Caco-2 (cell line): ENCODE measurements around the gene SFXN1. TPM values are rescaled to one million over a fixed set of nuclear protein-coding genes. Genes with fewer than 3 reads are reported as not detected.
"Not testable (repeated sequence)": the region's sequence is repeated elsewhere in the genome, so short reads cannot be mapped to it uniquely, and the experiment has no call there.

Source experiments
- BruUV-seq: library from RNA; stranded (reverse); fragments of 400-500 nt; replicated peaks from 2 replicates; lab custom pipeline; 2021; lab: Mats Ljungman, UMichigan
- CTCF ChIA-PET: fragments of 300-600 bp; sonication (Branson Sonifier 250); formaldehyde crosslinking; loops from one replicate; lab custom pipeline; 2022; ENCODE audit warnings: antibody characterized with exemption; lab: Charles Lee
- POLR2A ChIA-PET: fragments of 300-600 bp; sonication (Branson Sonifier 250); formaldehyde crosslinking; loops from one replicate; lab custom pipeline; 2022; ENCODE audit warnings: antibody characterized with exemption; lab: Charles Lee
- DNase-seq, 2 experiments: peaks; one replicate each; pipeline versions ENCODE4 v3.0.0 to v3.0.0-alpha.2; 2020 to 2022
- H3K27me3 ChIP-seq: replicated peaks from 2 replicates; pipeline ENCODE4 v1.6.0; 2011; ENCODE audit warnings: low read length; ENCODE audit not compliant: control insufficient read depth, insufficient read depth
- H3K36me3 ChIP-seq: 2 replicates; pipeline ENCODE4 v1.5.1; 2011; ENCODE audit warnings: low read length; ENCODE audit not compliant: control insufficient read depth, insufficient read depth
- H3K4me1 ChIP-seq: fragments of 250-450 bp; sonication (Bioruptor Pico); 2 replicates; pipeline ENCODE4 v1.5.1; 2020; ENCODE audit warnings: mild to moderate bottlenecking
- H3K4me3 ChIP-seq: 2 replicates; pipeline ENCODE4 v1.5.1; 2011; ENCODE audit warnings: low read depth, mild to moderate bottlenecking, control low read depth, low read length
- H3K9me3 ChIP-seq: fragments of 250-450 bp; sonication (Bioruptor Pico); 2 replicates; pipeline ENCODE4 v1.5.1; 2020; ENCODE audit warnings: mild to moderate bottlenecking, moderate library complexity
- H3K27ac Mint-ChIP-seq: one replicate; pipeline ENCODE4 v1.8.0; 2022; ENCODE audit warnings: mixed read lengths; ENCODE audit not compliant: unreplicated experiment
- H3K27me3 Mint-ChIP-seq: one replicate; pipeline ENCODE4 v1.8.0; 2022; ENCODE audit warnings: mixed read lengths; ENCODE audit not compliant: insufficient read depth, unreplicated experiment
- H3K36me3 Mint-ChIP-seq: one replicate; pipeline ENCODE4 v1.8.0; 2022; ENCODE audit warnings: mild to moderate bottlenecking, mixed read lengths; ENCODE audit not compliant: insufficient read depth, unreplicated experiment
- H3K4me1 Mint-ChIP-seq: one replicate; pipeline ENCODE4 v1.8.0; 2022; ENCODE audit warnings: low read depth, mixed read lengths; ENCODE audit not compliant: unreplicated experiment
- H3K4me3 Mint-ChIP-seq: one replicate; pipeline ENCODE4 v1.8.0; 2022; ENCODE audit warnings: mild to moderate bottlenecking, moderate library complexity, mixed read lengths; ENCODE audit not compliant: unreplicated experiment
- H3K9me3 Mint-ChIP-seq: one replicate; pipeline ENCODE4 v1.8.0; 2022; ENCODE audit warnings: mixed read lengths; ENCODE audit not compliant: unreplicated experiment
- CTCF ChIP-seq, 2 experiments: fragments of 200-600 bp in 1 of 2; IDR thresholded peaks; 1 replicate in 1 of 2; 2 replicates in 1 of 2; pipeline versions ENCODE4 v1.5.1 to v1.8.0; 2011 to 2022; ENCODE audit warnings: antibody characterized with exemption in 1 of 2, control low read depth in 1 of 2, inconsistent platforms in 1 of 2, low read depth in 1 of 2, low read length in 1 of 2, mild to moderate bottlenecking in 1 of 2, moderate library complexity in 1 of 2; ENCODE audit not compliant: insufficient read depth in 1 of 2, severe bottlenecking in 1 of 2, unreplicated experiment in 1 of 2
- intact Hi-C: fragments of 100-400 bp; cut with micrococcal nuclease; formaldehyde crosslinking; loops from one replicate; pipeline ENCODE4 v1.10.0; 2022; ENCODE audit not compliant: unreplicated experiment
- total RNA-seq: library from RNA; stranded (reverse); gene quantifications from 2 replicates; pipeline ENCODE4 v1.2.3, GENCODE V29; 2022

Gene SFXN1
- total RNA-seq, 1 experiment from 2014 or later, result 104 TPM

GRCh38 chr5:175534070-175534932 is 55.9 kb downstream of the SFXN1 start:
- H3K36me3 Mint-ChIP-seq, result no peaks in the 10 kb centered on the region
- Histone ChIP-seq H3K4me1 (no peaks in the 10 kb centered on the region), H3K9me3 (no peaks in the 10 kb centered on the region), H3K36me3 (no peaks in the 10 kb centered on the region), H3K27me3 (no peaks in the 10 kb centered on the region), H3K4me3 (no peak overlapping the region)
- intact Hi-C loops, result loop anchor here (1.0 to 2.0 kb wide), 3 partner anchors 34 to 184 kb away; no protein-coding TSS in a partner anchor
- ChIA-PET CTCF (interaction anchor here (0.6 to 2.1 kb wide), 23 partner anchors 8 to 337 kb away, joined by 3 to 63 read pairs (median 4); partner anchors contain the start of gene CPLX2), POLR2A (interaction anchor here (0.6 kb wide), 1 partner anchor 168 kb away, joined by 4 read pairs; no protein-coding TSS in a partner anchor)
- H3K9me3 Mint-ChIP-seq, result no peaks in the 10 kb centered on the region
- H3K27me3 Mint-ChIP-seq, result no peaks in the 10 kb centered on the region
- no TSS peak for BruUV-seq
- no peak overlapping the region for H3K4me3 Mint-ChIP-seq
- DNase-seq, result peak; percentile 75 to 88
- H3K27ac Mint-ChIP-seq, result no peak overlapping the region
- peak; percentile 99 to 100 for TF ChIP-seq CTCF (IDR thresholded peaks at IDR 0.05; ENCODE audit: insufficient read depth in 1 of 2, low read depth in 1 of 2, low read length in 1 of 2, severe bottlenecking in 1 of 2, unreplicated experiment in 1 of 2)
- no peaks in the 10 kb centered on the region for H3K4me1 Mint-ChIP-seq

GRCh38 chr5:175535331-175535730 is 57.0 kb downstream of the SFXN1 start:
- H3K9me3 ChIP-seq, H3K27ac Mint-ChIP-seq, H3K27me3 Mint-ChIP-seq, H3K9me3 Mint-ChIP-seq, BruUV-seq, H3K4me3 ChIP-seq, POLR2A ChIA-PET, H3K27me3 ChIP-seq, H3K36me3 ChIP-seq, H3K4me1 ChIP-seq, H3K36me3 Mint-ChIP-seq, H3K4me1 Mint-ChIP-seq, H3K4me3 Mint-ChIP-seq, DNase-seq: not testable (repeated sequence)
- CTCF ChIA-PET, result interaction anchor here (1.4 to 2.1 kb wide), 2 partner anchors 183 kb away, joined by 5 to 63 read pairs; no protein-coding TSS in a partner anchor
- intact Hi-C loops, result loop anchor here (2.0 kb wide), 1 partner anchor 183 kb away; no protein-coding TSS in a partner anchor

GRCh38 chr5:175535796-175536195 is 57.4 kb downstream of the SFXN1 start:
- H3K4me3 ChIP-seq, result no peak overlapping the region
- Mint-ChIP-seq H3K9me3 (no peaks in the 10 kb centered on the region), H3K27ac (no peak overlapping the region), H3K4me3 (no peak overlapping the region), H3K36me3 (no peaks in the 10 kb centered on the region), H3K27me3 (no peaks in the 10 kb centered on the region), H3K4me1 (no peaks in the 10 kb centered on the region)
- H3K36me3 ChIP-seq, result no peaks in the 10 kb centered on the region
- H3K9me3 ChIP-seq, result no peaks in the 10 kb centered on the region
- H3K27me3 ChIP-seq, result no peaks in the 10 kb centered on the region
- intact Hi-C loops, result loop anchor here (2.0 kb wide), 1 partner anchor 183 kb away; no protein-coding TSS in a partner anchor
- ChIA-PET POLR2A (no interaction called here), CTCF (interaction anchor here (1.4 kb wide), 1 partner anchor 183 kb away, joined by 5 read pairs; no protein-coding TSS in a partner anchor)
- H3K4me1 ChIP-seq, result no peaks in the 10 kb centered on the region
- no peak for DNase-seq
- TF ChIP-seq CTCF (IDR thresholded peaks at IDR 0.05; ENCODE audit: insufficient read depth in 1 of 2, low read depth in 1 of 2, low read length in 1 of 2, severe bottlenecking in 1 of 2, unreplicated experiment in 1 of 2), result no peak
- no TSS peak for BruUV-seq
